ENCODE results near the gene PRSS2.

Gene PRSS2

GRCh38 chr7:142800088-142800487, 29.3 kb downstream of the PRSS2 start:
- no peak for TF ChIP-seq POLR2AphosphoS5 (IDR thresholded peaks at IDR 0.05; ENCODE audit: low read depth, low read length)
- no peak for TF ChIP-seq SIN3A (IDR thresholded peaks at IDR 0.05; ENCODE audit: borderline replicate concordance, insufficient read depth, low read length)
- TF ChIP-seq TAF1 (IDR thresholded peaks at IDR 0.05; ENCODE audit: borderline replicate concordance, insufficient read depth, low read length): no peak
- TF ChIP-seq REST (IDR thresholded peaks at IDR 0.05; ENCODE audit: insufficient read depth in 1 of 2, low read depth in 2 of 2, low read length in 2 of 2): no peak

- TF ChIP-seq TAF1 (IDR thresholded peaks at IDR 0.05; ENCODE audit: borderline replicate concordance, insufficient read depth, low read length) (no peak), REST (IDR thresholded peaks at IDR 0.05; ENCODE audit: insufficient read depth in 1 of 2, low read depth in 2 of 2, low read length in 2 of 2) (no peak), FOXP2 (optimal IDR thresholded peaks at IDR 0.05; ENCODE audit: borderline replicate concordance, extremely low read depth, extremely low read length, insufficient read depth) (no peak), SIN3A (IDR thresholded peaks at IDR 0.05; ENCODE audit: borderline replicate concordance, insufficient read depth, low read length) (no peak), POLR2AphosphoS5 (IDR thresholded peaks at IDR 0.05; ENCODE audit: low read depth, low read length) (no peak)
Observed at GRCh38 chr7:142800699-142801260, 30.0 kb downstream of the PRSS2 start.

- TF ChIP-seq POLR2AphosphoS5 (IDR thresholded peaks at IDR 0.05; ENCODE audit: low read depth, low read length) (no peak), REST (IDR thresholded peaks at IDR 0.05; ENCODE audit: insufficient read depth in 1 of 2, low read depth in 2 of 2, low read length in 2 of 2) (no peak), FOXP2 (optimal IDR thresholded peaks at IDR 0.05; ENCODE audit: borderline replicate concordance, extremely low read depth, extremely low read length, insufficient read depth) (no peak), TAF1 (IDR thresholded peaks at IDR 0.05; ENCODE audit: borderline replicate concordance, insufficient read depth, low read length) (no peak), SIN3A (IDR thresholded peaks at IDR 0.05; ENCODE audit: borderline replicate concordance, insufficient read depth, low read length) (no peak)
Observed at GRCh38 chr7:142801601-142802295, 31.0 kb downstream of the PRSS2 start.

GRCh38 chr7:142802301-142802700, 31.5 kb downstream of the PRSS2 start:
- TF ChIP-seq SIN3A (IDR thresholded peaks at IDR 0.05; ENCODE audit: borderline replicate concordance, insufficient read depth, low read length): no peak
- no peak for TF ChIP-seq REST (IDR thresholded peaks at IDR 0.05; ENCODE audit: insufficient read depth in 1 of 2, low read depth in 2 of 2, low read length in 2 of 2)
- TF ChIP-seq FOXP2 (optimal IDR thresholded peaks at IDR 0.05; ENCODE audit: borderline replicate concordance, extremely low read depth, extremely low read length, insufficient read depth): no peak
- no peak for TF ChIP-seq TAF1 (IDR thresholded peaks at IDR 0.05; ENCODE audit: borderline replicate concordance, insufficient read depth, low read length)
- TF ChIP-seq POLR2AphosphoS5 (IDR thresholded peaks at IDR 0.05; ENCODE audit: low read depth, low read length): no peak
